GM21717 (cell line): ENCODE data around the gene TUBA8.
"Not testable (repeated sequence)": the region's sequence is repeated elsewhere in the genome, so short reads cannot be mapped to it uniquely, and the experiment has no call there.

ENCODE experiments used
- ATAC-seq: cut with Tn5 transposase; IDR thresholded peaks from one replicate; pipeline ENCODE4 v1.9.1; 2021; ENCODE audit warnings: mild to moderate bottlenecking, moderate library complexity; ENCODE audit not compliant: unreplicated experiment

Gene TUBA8

GRCh38 chr22:18165356-18165755 is 54.7 kb downstream of the TUBA8 start:
- ATAC-seq, result not testable (repeated sequence)

GRCh38 chr22:18170284-18170683 is 59.7 kb downstream of the TUBA8 start:
- ATAC-seq, result not testable (repeated sequence)

GRCh38 chr22:18172203-18172602 is 61.6 kb downstream of the TUBA8 start:
- ATAC-seq, result not testable (repeated sequence)

GRCh38 chr22:18172776-18173175 is 62.2 kb downstream of the TUBA8 start:
- ATAC-seq, result not testable (repeated sequence)

GRCh38 chr22:18173441-18173840 is 62.8 kb downstream of the TUBA8 start:
- ATAC-seq, result not testable (repeated sequence)
